Neural cell (in vitro differentiated cells): ENCODE measurements around the gene MIGA2. TPM values are rescaled to one million over a fixed set of nuclear protein-coding genes. Genes with fewer than 3 reads are reported as not detected.

ENCODE experiments used
- H2AFZ ChIP-seq: fragments of 200-600, 300-800 bp; sonication (generic), shearing (Covaris generic); 2 replicates; pipeline ENCODE4 v1.6.0; 2014; ENCODE audit warnings: low read depth, mild to moderate bottlenecking, antibody characterized with exemption, low read length, moderate library complexity
- H3F3A ChIP-seq: fragments of 200-600 bp; shearing (Covaris generic); 2 replicates; pipeline ENCODE4 v1.6.1; 2016; ENCODE audit warnings: mild to moderate bottlenecking, moderate library complexity, mixed read lengths, antibody characterized with exemption, low read length; ENCODE audit not compliant: insufficient read depth, poor library complexity, severe bottlenecking
- H3K27ac ChIP-seq: fragments of 200-600, 300-800 bp; sonication (generic), shearing (Covaris generic); 2 replicates; pipeline ENCODE4 v1.5.1; 2014; ENCODE audit warnings: mild to moderate bottlenecking, low read length, moderate library complexity
- H3K27me3 ChIP-seq: fragments of 300-800, 200-600 bp; sonication (generic), shearing (Covaris generic); 2 replicates; pipeline ENCODE4 v1.6.0; 2014; ENCODE audit warnings: mild to moderate bottlenecking, low read depth, low read length, moderate library complexity; ENCODE audit not compliant: insufficient read depth
- H3K36me3 ChIP-seq: fragments of 300-800, 200-600 bp; sonication (generic), shearing (Covaris generic); 2 replicates; pipeline ENCODE4 v1.5.1; 2014; ENCODE audit warnings: mild to moderate bottlenecking, antibody characterized with exemption, low read length, moderate library complexity; ENCODE audit not compliant: insufficient read depth
- H3K4me2 ChIP-seq: fragments of 300-800, 200-600 bp; sonication (generic), shearing (Covaris generic); 2 replicates; pipeline ENCODE4 v1.6.0; 2014; ENCODE audit warnings: mild to moderate bottlenecking, low read length
- H3K4me3 ChIP-seq: fragments of 300-800, 200-600 bp; sonication (generic), shearing (Covaris generic); 2 replicates; pipeline ENCODE4 v1.5.1; 2014; ENCODE audit warnings: mild to moderate bottlenecking, low read length, moderate library complexity
- H3K79me2 ChIP-seq: fragments of 200-600 bp; shearing (Covaris generic); replicated peaks from 2 replicates; pipeline ENCODE4 v1.6.0; 2014; ENCODE audit warnings: mild to moderate bottlenecking, low read length, moderate library complexity; ENCODE audit not compliant: insufficient read depth
- H3K9ac ChIP-seq: fragments of 300-800, 200-600 bp; sonication (generic), shearing (Covaris generic); 2 replicates; pipeline ENCODE4 v1.6.1; 2016; ENCODE audit warnings: mild to moderate bottlenecking, low read length, mixed read lengths
- H3K9me2 ChIP-seq: fragments of 200-600 bp; shearing (Covaris generic); 2 replicates; pipeline ENCODE4 v1.6.1; 2016; ENCODE audit warnings: mild to moderate bottlenecking, low read length, mixed read lengths; ENCODE audit not compliant: insufficient read depth
- H3K9me3 ChIP-seq: fragments of 200-600, 300-800 bp; sonication (generic), shearing (Covaris generic); 2 replicates; pipeline ENCODE4 v1.6.1; 2016; ENCODE audit warnings: mild to moderate bottlenecking, mixed run types, low read length, moderate library complexity, mixed read lengths
- H4K20me1 ChIP-seq: fragments of 200-600 bp; shearing (Covaris generic); 2 replicates; pipeline ENCODE4 v1.6.1; 2016; ENCODE audit warnings: mild to moderate bottlenecking, mixed run types; ENCODE audit not compliant: insufficient read depth
- CTCF ChIP-seq: fragments of 450-650 bp; IDR thresholded peaks from 2 replicates; pipeline ENCODE4 v1.5.1; 2014; ENCODE audit warnings: antibody characterized with exemption, mild to moderate bottlenecking, moderate library complexity; ENCODE audit not compliant: poor library complexity, severe bottlenecking
- EP300 ChIP-seq: fragments of 450-650 bp; conservative IDR thresholded peaks from 2 replicates; pipeline ENCODE4 v1.6.1; 2014; ENCODE audit warnings: antibody characterized with exemption, mild to moderate bottlenecking, moderate library complexity; ENCODE audit not compliant: poor library complexity, severe bottlenecking
- EZH2 ChIP-seq: fragments of 200-600, 300-800 bp; shearing (Covaris generic), sonication (generic); IDR thresholded peaks from 2 replicates; pipeline ENCODE4 v1.6.1; 2014; ENCODE audit warnings: antibody characterized with exemption, low read length, borderline replicate concordance, mild to moderate bottlenecking; ENCODE audit not compliant: insufficient read depth, poor library complexity, severe bottlenecking
- MXI1 ChIP-seq: fragments of 450-650 bp; conservative IDR thresholded peaks from 2 replicates; pipeline ENCODE4 v1.6.1; 2014; ENCODE audit warnings: antibody characterized with exemption, mild to moderate bottlenecking; ENCODE audit not compliant: poor library complexity, severe bottlenecking
- POLR2AphosphoS5 ChIP-seq: IDR thresholded peaks from 2 replicates; pipeline ENCODE4 v1.6.1; 2012
- RAD21 ChIP-seq: fragments of 450-650 bp; conservative IDR thresholded peaks from 2 replicates; pipeline ENCODE4 v1.6.1; 2014; ENCODE audit warnings: antibody characterized with exemption, mild to moderate bottlenecking, moderate library complexity
- REST ChIP-seq: IDR thresholded peaks from 2 replicates; pipeline ENCODE4 v1.6.1; 2012; ENCODE audit warnings: borderline replicate concordance
- SMC3 ChIP-seq: fragments of 450-650 bp; conservative IDR thresholded peaks from 2 replicates; pipeline ENCODE4 v1.6.1; 2014; ENCODE audit warnings: antibody characterized with exemption, mild to moderate bottlenecking, moderate library complexity; ENCODE audit not compliant: poor library complexity
- TAF1 ChIP-seq: IDR thresholded peaks from 2 replicates; pipeline ENCODE4 v1.6.1; 2012; ENCODE audit warnings: low read depth
- polyA plus RNA-seq: library from polyadenylated mRNA; depleted of rRNA; stranded (reverse); fragments of >200 nt; gene quantifications from 2 replicates; pipeline ENCODE4 v1.2.3, GENCODE V29; 2014

MIGA2 gene
- polyA plus RNA-seq, 1 donor from 2014 or later = 42.4 TPM

GRCh38 chr9:129053020-129053419 lies 16.6 kb downstream of the MIGA2 start:
- no peaks in the 10 kb centered on the region for H4K20me1 ChIP-seq
- no peak overlapping the region for H3K9ac ChIP-seq
- H3K9me3 ChIP-seq = no peaks in the 10 kb centered on the region
- H3K9me2 ChIP-seq = no peaks in the 10 kb centered on the region
- no peak overlapping the region for H2AFZ ChIP-seq
- H3K79me2 ChIP-seq = no peaks in the 10 kb centered on the region
- H3K36me3 ChIP-seq = no peaks in the 10 kb centered on the region
- no peaks in the 10 kb centered on the region for H3F3A ChIP-seq
- H3K4me2 ChIP-seq = no peak overlapping the region
- no peak overlapping the region for H3K27ac ChIP-seq
- H3K4me3 ChIP-seq = no peak overlapping the region
- TF ChIP-seq TAF1 = no peak
- TF ChIP-seq REST = no peak
- no peak for TF ChIP-seq CTCF
- TF ChIP-seq RAD21 = no peak
- TF ChIP-seq EZH2 = no peak
- no peak for TF ChIP-seq SMC3
- no peaks in the 10 kb centered on the region for H3K27me3 ChIP-seq

GRCh38 chr9:129054163-129054851 lies 17.9 kb downstream of the MIGA2 start:
- Histone ChIP-seq H3K9me2 (no peaks in the 10 kb centered on the region), H4K20me1 (no peaks in the 10 kb centered on the region), H3K4me3 (no peak overlapping the region), H3K9me3 (no peaks in the 10 kb centered on the region), H3K9ac (no peak overlapping the region), H3K27ac (no peak overlapping the region), H2AFZ (no peak overlapping the region), H3K79me2 (no peaks in the 10 kb centered on the region), H3F3A (no peaks in the 10 kb centered on the region), H3K36me3 (no peaks in the 10 kb centered on the region), H3K4me2 (no peak overlapping the region), H3K27me3 (no peaks in the 10 kb centered on the region)
- TF ChIP-seq MXI1 = no peak
- TF ChIP-seq EZH2 = no peak
- no peak for TF ChIP-seq POLR2AphosphoS5
- no peak for TF ChIP-seq TAF1
- TF ChIP-seq CTCF = no peak
- no peak for TF ChIP-seq RAD21
- no peak for TF ChIP-seq SMC3
- no peak for TF ChIP-seq REST
- TF ChIP-seq EP300 = no peak
